Caco-2 (cell line): ENCODE data around the gene NMUR2. TPM values are rescaled to one million over a fixed set of nuclear protein-coding genes. Genes with fewer than 3 reads are reported as not detected.

ENCODE experiments used
- BruUV-seq: library from RNA; stranded (reverse); fragments of 400-500 nt; replicated peaks from 2 replicates; lab custom pipeline; 2021; lab: Mats Ljungman, UMichigan
- CTCF ChIA-PET: fragments of 300-600 bp; sonication (Branson Sonifier 250); formaldehyde crosslinking; loops from one replicate; lab custom pipeline; 2022; ENCODE audit warnings: antibody characterized with exemption; lab: Charles Lee
- POLR2A ChIA-PET: fragments of 300-600 bp; sonication (Branson Sonifier 250); formaldehyde crosslinking; loops from one replicate; lab custom pipeline; 2022; ENCODE audit warnings: antibody characterized with exemption; lab: Charles Lee
- DNase-seq, 2 experiments: peaks; one replicate each; pipeline versions ENCODE4 v3.0.0 to v3.0.0-alpha.2; 2020 to 2022
- H3K27me3 ChIP-seq: replicated peaks from 2 replicates; pipeline ENCODE4 v1.6.0; 2011; ENCODE audit warnings: low read length; ENCODE audit not compliant: control insufficient read depth, insufficient read depth
- H3K36me3 ChIP-seq: 2 replicates; pipeline ENCODE4 v1.5.1; 2011; ENCODE audit warnings: low read length; ENCODE audit not compliant: control insufficient read depth, insufficient read depth
- H3K4me1 ChIP-seq: fragments of 250-450 bp; sonication (Bioruptor Pico); 2 replicates; pipeline ENCODE4 v1.5.1; 2020; ENCODE audit warnings: mild to moderate bottlenecking
- H3K4me3 ChIP-seq: 2 replicates; pipeline ENCODE4 v1.5.1; 2011; ENCODE audit warnings: low read depth, mild to moderate bottlenecking, control low read depth, low read length
- H3K9me3 ChIP-seq: fragments of 250-450 bp; sonication (Bioruptor Pico); 2 replicates; pipeline ENCODE4 v1.5.1; 2020; ENCODE audit warnings: mild to moderate bottlenecking, moderate library complexity
- H3K27ac Mint-ChIP-seq: one replicate; pipeline ENCODE4 v1.8.0; 2022; ENCODE audit warnings: mixed read lengths; ENCODE audit not compliant: unreplicated experiment
- H3K27me3 Mint-ChIP-seq: one replicate; pipeline ENCODE4 v1.8.0; 2022; ENCODE audit warnings: mixed read lengths; ENCODE audit not compliant: insufficient read depth, unreplicated experiment
- H3K36me3 Mint-ChIP-seq: one replicate; pipeline ENCODE4 v1.8.0; 2022; ENCODE audit warnings: mild to moderate bottlenecking, mixed read lengths; ENCODE audit not compliant: insufficient read depth, unreplicated experiment
- H3K4me1 Mint-ChIP-seq: one replicate; pipeline ENCODE4 v1.8.0; 2022; ENCODE audit warnings: low read depth, mixed read lengths; ENCODE audit not compliant: unreplicated experiment
- H3K4me3 Mint-ChIP-seq: one replicate; pipeline ENCODE4 v1.8.0; 2022; ENCODE audit warnings: mild to moderate bottlenecking, moderate library complexity, mixed read lengths; ENCODE audit not compliant: unreplicated experiment
- H3K9me3 Mint-ChIP-seq: one replicate; pipeline ENCODE4 v1.8.0; 2022; ENCODE audit warnings: mixed read lengths; ENCODE audit not compliant: unreplicated experiment
- CTCF ChIP-seq, 2 experiments: fragments of 200-600 bp in 1 of 2; IDR thresholded peaks; 1 replicate in 1 of 2; 2 replicates in 1 of 2; pipeline versions ENCODE4 v1.5.1 to v1.8.0; 2011 to 2022; ENCODE audit warnings: antibody characterized with exemption in 1 of 2, control low read depth in 1 of 2, inconsistent platforms in 1 of 2, low read depth in 1 of 2, low read length in 1 of 2, mild to moderate bottlenecking in 1 of 2, moderate library complexity in 1 of 2; ENCODE audit not compliant: insufficient read depth in 1 of 2, severe bottlenecking in 1 of 2, unreplicated experiment in 1 of 2
- intact Hi-C: fragments of 100-400 bp; cut with micrococcal nuclease; formaldehyde crosslinking; loops from one replicate; pipeline ENCODE4 v1.10.0; 2022; ENCODE audit not compliant: unreplicated experiment
- total RNA-seq: library from RNA; stranded (reverse); gene quantifications from 2 replicates; pipeline ENCODE4 v1.2.3, GENCODE V29; 2022

Gene NMUR2
- total RNA-seq, 1 experiment from 2014 or later: 0.57 TPM

DNA sequence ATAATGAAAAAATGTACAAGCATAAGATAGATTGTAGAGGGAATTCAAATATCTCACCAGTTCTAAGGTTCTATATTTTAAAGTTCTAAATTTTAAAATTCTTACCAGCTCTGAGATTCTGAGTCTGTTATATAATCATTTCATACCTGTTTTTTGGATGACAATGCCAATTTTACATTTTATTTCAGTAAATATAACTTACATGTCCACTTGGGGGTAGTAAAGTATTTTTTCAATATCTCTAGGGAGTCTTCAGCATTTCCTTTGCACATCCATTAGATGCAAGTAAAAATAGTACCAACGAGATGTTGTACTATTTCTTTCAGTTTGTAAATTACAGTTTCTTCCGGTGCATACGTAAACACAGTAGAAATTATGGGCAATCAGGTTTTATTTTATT is 25.7 kb downstream of the NMUR2 start:
- ChIA-PET CTCF (interaction anchor here (1.0 to 1.4 kb wide), 2 partner anchors 87 to 126 kb away, joined by 3 to 5 read pairs; no protein-coding TSS in a partner anchor), POLR2A (no interaction called here)
- no peaks in the 10 kb centered on the region; the same call in 1 of the 2 replicates for H3K9me3 ChIP-seq
- no peak overlapping the region for H3K4me3 ChIP-seq
- intact Hi-C loops: loop anchor here (1.0 kb wide), 2 partner anchors 126 to 135 kb away; no protein-coding TSS in a partner anchor
- TF ChIP-seq CTCF (IDR thresholded peaks at IDR 0.05; ENCODE audit: insufficient read depth in 1 of 2, low read depth in 1 of 2, low read length in 1 of 2, severe bottlenecking in 1 of 2, unreplicated experiment in 1 of 2): no peak
- Mint-ChIP-seq H3K27ac (no peak overlapping the region), H3K36me3 (no peaks in the 10 kb centered on the region), H3K27me3 (no peaks in the 10 kb centered on the region), H3K9me3 (peaks cover 9% of the 10 kb centered on the region), H3K4me1 (no peaks in the 10 kb centered on the region), H3K4me3 (no peak overlapping the region)
- no peaks in the 10 kb centered on the region for H3K27me3 ChIP-seq
- no TSS peak for BruUV-seq
- no peak for DNase-seq
- no peaks in the 10 kb centered on the region; the same call in 1 of the 2 replicates for H3K4me1 ChIP-seq
- no peaks in the 10 kb centered on the region for H3K36me3 ChIP-seq

DNA sequence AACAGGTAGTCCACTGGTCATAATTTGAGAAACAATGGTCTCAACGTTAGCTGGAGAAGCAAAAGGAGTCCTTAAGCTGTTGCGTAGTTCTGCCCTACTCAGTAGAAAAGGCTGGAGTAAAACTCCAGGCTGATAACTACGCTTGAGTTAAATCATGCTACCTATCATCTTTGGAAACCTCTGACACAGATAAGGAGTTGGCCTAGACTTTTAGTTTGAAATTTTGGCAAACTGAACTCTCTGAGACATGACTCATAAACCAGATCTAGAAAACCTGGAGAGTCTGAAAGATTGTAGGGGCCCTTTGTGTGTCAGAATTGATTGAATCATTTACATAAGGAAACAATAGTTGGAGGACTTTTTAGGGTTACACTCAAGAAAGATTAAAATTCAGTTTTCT is 26.3 kb downstream of the NMUR2 start:
- intact Hi-C loops: loop anchor here (1.0 kb wide), 3 partner anchors 88 to 136 kb away; no protein-coding TSS in a partner anchor
- DNase-seq: no peak
- no peaks in the 10 kb centered on the region; the same call in 1 of the 2 replicates for H3K4me1 ChIP-seq
- CTCF ChIA-PET: interaction anchor here (1.0 to 1.4 kb wide), 3 partner anchors 88 to 136 kb away, joined by 3 to 5 read pairs (median 3); no protein-coding TSS in a partner anchor
- peaks cover 3% of the 10 kb centered on the region for H3K9me3 Mint-ChIP-seq
- H3K4me3 ChIP-seq: no peak overlapping the region
- no peaks in the 10 kb centered on the region for H3K9me3 ChIP-seq
- H3K4me1 Mint-ChIP-seq: no peaks in the 10 kb centered on the region
- no peak overlapping the region for H3K4me3 Mint-ChIP-seq
- no peak for TF ChIP-seq CTCF (IDR thresholded peaks at IDR 0.05; ENCODE audit: insufficient read depth in 1 of 2, low read depth in 1 of 2, low read length in 1 of 2, severe bottlenecking in 1 of 2, unreplicated experiment in 1 of 2)
- no peak overlapping the region for H3K27ac Mint-ChIP-seq
- H3K36me3 ChIP-seq: no peaks in the 10 kb centered on the region
- POLR2A ChIA-PET: no interaction called here
- no peaks in the 10 kb centered on the region for H3K27me3 Mint-ChIP-seq
- no peaks in the 10 kb centered on the region for H3K36me3 Mint-ChIP-seq
- BruUV-seq: no TSS peak
- no peaks in the 10 kb centered on the region for H3K27me3 ChIP-seq

GRCh38 chr5:152376886-152377285 is 28.2 kb downstream of the NMUR2 start:
- no TSS peak for BruUV-seq
- Histone ChIP-seq H3K9me3 (no peaks in the 10 kb centered on the region), H3K36me3 (no peaks in the 10 kb centered on the region), H3K4me1 (no peaks in the 10 kb centered on the region; the same call in 1 of the 2 replicates), H3K27me3 (no peaks in the 10 kb centered on the region), H3K4me3 (no peak overlapping the region)
- H3K4me1 Mint-ChIP-seq: no peaks in the 10 kb centered on the region
- intact Hi-C loops: no loop called here
- POLR2A ChIA-PET: no interaction called here
- DNase-seq: no peak
- no peaks in the 10 kb centered on the region for H3K9me3 Mint-ChIP-seq
- H3K27ac Mint-ChIP-seq: no peak overlapping the region
- CTCF ChIA-PET: no interaction called here
- H3K36me3 Mint-ChIP-seq: no peaks in the 10 kb centered on the region
- H3K27me3 Mint-ChIP-seq: no peaks in the 10 kb centered on the region
- TF ChIP-seq CTCF (IDR thresholded peaks at IDR 0.05; ENCODE audit: insufficient read depth in 1 of 2, low read depth in 1 of 2, low read length in 1 of 2, severe bottlenecking in 1 of 2, unreplicated experiment in 1 of 2): no peak
- no peak overlapping the region for H3K4me3 Mint-ChIP-seq
